SH-SY5Y (cell line): ENCODE results near the gene GPR87.

Source experiments
- GATA2 ChIP-seq: IDR thresholded peaks from 2 replicates; pipeline ENCODE4 v1.6.1; 2011; ENCODE audit warnings: mild to moderate bottlenecking, low read depth, low read length
- GATA3 ChIP-seq: IDR thresholded peaks from 2 replicates; pipeline ENCODE4 v1.6.1; 2011; ENCODE audit warnings: low read depth, mild to moderate bottlenecking, low read length, moderate library complexity

The GPR87 gene

DNA sequence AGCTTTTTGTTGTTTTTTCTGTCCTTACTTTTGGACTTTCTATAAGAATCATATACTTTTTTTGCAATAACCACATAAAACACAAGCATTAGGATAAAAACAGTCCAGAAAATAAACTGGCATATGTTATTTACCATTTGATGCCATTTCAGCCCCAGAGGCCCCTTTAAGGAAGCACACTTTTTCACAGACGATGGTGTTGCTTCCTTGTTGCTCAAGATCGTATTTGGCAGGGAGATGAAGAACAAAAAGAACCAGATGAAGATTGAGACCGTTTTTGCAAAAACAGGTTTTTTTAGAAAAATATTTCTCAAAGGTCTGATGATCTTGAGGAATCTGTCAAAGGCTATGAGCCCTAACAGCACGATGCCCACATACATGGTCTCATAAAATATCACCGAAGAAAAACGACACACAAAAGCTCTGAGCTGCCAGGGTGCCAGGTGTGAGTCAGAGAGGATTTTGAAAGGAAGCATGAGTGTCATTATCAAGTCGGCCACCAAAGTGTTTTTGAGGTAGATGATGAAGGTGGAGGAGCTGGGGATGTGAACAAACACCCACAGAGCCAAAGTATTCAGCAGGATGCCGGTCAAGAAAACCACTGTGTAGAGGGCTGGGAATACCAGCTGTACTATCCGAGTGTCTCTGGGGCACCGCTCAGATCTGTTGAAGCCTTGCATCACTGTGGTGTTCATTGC is 11.8 kb upstream of the GPR87 start:
- TF ChIP-seq GATA2 (no peak), GATA3 (no peak)

DNA sequence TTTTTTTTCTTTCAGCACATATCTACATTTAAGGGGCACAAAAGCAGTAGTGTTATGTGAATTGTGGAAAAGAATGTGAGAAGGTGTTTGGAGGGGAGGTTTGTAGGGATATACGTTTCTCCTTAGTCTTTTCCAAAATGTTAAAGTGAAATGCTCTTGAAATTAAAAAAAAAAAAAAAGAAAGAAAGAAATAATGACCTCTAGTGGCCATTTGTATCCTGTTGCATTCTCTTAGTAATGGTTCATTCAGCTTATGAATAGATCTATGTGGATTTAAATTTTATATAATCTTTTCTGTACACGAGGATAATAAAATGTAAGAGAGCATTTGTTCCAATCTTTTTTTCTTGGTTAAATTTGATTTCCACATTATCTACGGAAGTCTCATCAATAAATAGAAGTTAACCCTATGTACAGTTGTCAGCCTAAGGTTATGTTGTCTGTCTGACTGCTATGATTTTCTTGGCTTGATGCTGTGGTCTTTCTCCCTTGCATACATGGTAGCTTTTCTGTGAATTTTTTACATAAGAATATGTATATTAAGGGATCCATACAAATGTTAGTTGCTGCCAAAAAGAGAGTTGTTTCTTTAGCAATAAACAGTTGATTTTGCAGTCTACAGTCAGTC is 11.1 kb upstream of the GPR87 start:
- TF ChIP-seq GATA3 (no peak), GATA2 (no peak)

DNA sequence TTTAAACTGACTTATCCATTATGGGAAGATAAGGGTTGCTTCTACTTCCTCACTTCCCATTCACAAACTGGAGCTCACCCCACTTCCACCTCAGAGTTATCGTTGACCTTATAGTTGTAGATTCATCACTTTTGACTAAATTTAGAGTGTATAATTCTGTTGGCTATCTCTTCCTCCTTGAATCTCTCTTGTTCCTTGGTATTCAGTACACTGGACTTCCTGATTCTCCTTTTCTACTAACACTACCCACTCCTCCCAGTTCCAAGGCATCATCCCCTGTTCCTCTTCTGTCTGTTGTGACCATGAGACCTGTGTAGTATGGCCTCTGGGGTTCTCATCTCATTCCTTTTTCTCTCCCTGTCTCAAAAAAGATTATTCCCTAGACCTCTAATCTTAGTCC is 5.9 kb upstream of the GPR87 start:
- no peak for TF ChIP-seq GATA2
- TF ChIP-seq GATA3: no peak

DNA sequence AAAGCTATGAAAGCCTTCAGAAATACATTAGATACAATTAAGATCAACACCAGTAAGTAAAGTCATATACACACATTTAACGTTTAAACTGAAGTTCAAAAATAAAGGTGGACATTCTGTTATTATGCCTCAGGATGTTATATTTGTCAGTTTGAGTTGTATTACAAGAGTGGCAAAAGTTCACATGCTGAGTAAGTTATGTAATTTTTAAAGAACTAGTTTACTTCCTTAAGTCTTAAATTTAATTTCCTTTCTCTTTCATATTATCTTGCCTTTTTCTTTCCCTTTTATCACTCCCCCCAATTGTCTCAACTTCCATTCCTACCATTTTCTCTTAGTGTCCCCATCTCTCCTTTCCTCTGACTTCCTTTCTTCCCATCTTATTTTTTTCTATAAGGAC is 4.9 kb upstream of the GPR87 start:
- no peak for TF ChIP-seq GATA2
- TF ChIP-seq GATA3: no peak

DNA sequence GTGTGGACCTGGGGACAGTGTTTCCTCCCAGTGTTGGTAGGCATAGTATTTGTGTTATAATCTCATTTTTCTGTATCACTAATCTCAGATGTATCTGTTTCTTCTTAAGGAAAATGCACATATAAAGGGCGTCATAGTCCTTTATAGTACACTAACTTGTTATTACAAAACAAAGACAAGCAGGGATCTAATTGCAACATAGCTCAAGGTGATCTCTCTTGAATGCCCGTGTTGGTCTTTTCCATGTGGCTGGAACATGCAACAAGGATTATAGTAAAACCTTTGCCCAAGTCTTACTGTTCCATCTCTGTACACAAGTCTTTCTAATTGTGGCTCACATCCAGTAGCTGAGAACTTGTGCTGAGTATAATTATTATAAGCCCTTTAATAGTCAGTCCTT is 3.5 kb upstream of the GPR87 start:
- TF ChIP-seq GATA2 (no peak), GATA3 (no peak)

DNA sequence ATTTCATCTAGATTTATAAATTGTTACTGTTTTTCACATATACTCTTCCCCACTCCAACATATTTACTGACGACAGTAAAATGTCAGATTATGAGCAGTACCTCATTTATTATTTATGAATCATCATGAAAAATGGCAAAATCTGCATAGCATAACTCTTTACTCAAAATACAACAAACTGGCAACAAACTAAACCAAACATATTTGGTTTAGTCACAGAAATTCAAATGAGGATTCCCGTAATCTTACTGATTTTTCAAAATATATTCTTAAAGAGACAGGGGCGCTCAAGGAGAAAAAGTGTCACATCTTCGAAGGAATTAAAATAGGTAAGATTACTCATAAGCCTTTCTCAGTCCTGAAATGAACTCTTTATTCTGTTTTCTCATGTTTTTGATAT is 3.0 kb upstream of the GPR87 start:
- TF ChIP-seq GATA3: no peak
- no peak for TF ChIP-seq GATA2

DNA sequence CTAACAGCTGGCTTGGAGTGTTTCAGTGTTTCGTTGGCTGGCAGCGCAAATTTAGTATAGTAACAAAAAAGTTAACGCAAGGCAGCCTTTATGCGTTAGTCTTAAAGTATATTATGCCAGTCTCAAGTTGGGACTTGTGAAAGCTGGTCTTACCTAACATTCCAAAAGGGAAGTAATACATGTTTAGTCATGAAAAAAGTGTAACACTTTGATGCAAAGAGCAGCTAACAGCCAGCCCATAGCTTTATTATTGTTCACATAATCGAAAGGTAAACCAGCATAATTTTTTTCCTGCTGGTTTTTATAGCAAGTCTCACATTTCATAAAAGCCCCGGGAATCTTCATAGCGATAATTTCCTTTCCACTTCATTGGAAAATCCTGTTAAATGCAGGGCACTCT is 2.4 kb upstream of the GPR87 start:
- TF ChIP-seq GATA2 (no peak), GATA3 (no peak)

DNA sequence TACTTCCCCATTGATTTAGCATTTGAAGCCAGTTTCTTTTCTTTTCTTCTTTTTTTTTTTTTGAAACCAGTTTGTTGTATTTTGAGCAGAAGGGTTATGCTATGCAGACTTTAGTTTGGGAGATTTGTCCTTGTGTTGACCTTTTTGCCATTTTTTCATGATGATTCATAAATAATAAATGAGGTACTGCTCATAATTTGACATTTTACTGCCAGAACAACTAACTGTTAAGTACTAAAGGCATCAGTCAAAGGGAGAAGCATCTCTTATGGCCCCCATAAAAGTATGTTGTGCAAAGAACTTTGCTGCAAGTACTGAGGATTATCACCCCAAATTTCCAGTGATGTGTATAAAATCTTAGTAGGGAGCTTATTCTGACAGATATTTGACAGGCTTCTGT is 1.7 kb upstream of the GPR87 start:
- no peak for TF ChIP-seq GATA3
- no peak for TF ChIP-seq GATA2

DNA sequence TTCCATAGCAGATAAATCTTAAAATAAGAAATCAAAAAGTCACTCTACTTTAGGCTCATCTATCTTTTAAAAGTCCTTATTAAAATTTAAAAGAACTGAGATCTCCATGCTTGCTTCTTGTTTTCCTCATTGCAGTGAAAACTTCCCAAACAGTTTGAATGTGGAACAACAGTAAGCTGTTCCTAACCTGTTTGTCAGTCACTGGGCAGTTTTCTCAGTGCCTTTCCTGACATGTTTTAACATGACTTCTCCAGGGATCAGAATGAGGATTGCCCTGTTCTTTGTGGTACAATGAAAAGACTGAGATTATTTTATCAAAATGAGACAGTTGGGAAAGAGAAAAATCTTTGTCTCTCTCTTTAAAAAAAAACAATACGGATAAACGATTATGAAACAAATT is 774 bp downstream of the GPR87 start:
- no peak for TF ChIP-seq GATA2

DNA sequence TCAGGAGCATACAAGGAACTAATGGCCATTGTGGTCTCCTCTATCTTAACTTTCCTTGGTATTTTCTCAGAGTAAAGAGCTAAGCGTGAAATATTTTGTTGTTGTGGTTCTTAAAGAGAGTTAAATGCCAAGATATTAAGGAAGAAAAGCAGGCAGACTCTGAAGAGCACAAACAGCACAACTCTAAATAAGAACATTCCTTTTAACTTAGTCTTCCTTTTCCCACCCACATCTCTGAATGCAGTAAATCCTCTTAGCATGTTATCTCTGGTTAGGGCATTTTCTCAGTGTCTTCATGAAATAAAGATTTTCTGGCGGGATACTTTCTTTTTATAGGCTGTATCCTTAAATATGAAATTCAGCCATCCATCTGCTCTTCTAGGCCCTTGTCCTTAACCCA is 1.5 kb downstream of the GPR87 start:
- TF ChIP-seq GATA3 (no peak), GATA2 (no peak)

DNA sequence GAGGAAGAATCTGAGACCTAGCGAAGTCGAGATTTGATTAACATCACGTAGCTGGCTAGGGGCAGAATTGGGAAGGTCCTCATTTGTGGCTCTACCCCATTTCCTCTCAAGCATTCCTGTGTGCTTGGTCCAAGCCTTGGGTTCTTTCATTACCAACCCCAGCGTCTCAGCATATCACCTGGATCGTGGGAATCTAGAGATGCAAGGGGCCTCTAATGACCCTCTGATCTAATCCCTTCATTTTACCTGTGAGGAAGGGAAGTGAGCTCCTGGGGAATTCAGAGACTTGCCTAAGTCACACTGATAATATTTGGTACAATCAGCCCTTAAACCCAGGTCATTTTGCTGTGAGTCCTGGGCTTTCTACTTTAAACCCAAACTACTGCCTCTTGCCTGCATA is 2.0 kb downstream of the GPR87 start:
- TF ChIP-seq GATA3 (no peak), GATA2 (no peak)

DNA sequence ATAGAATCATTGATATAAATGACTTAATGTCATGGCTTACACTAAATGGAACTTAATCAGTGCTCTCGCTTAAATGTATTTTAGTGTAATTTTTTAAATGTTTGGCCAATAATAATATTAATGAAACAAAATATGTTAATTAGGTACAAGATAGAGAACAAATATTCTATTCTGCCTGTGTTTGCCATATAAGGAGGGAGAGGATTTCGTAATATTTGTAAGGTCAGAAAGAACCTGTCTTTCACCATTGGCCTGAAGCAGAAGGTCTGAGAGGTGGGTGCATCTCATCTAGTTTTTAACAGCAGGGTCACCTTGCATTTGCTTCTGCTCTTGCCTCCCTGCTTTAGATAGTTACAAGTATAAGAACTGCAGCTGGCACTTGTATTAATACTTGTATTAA is 2.5 kb downstream of the GPR87 start:
- TF ChIP-seq GATA3 (no peak), GATA2 (no peak)

DNA sequence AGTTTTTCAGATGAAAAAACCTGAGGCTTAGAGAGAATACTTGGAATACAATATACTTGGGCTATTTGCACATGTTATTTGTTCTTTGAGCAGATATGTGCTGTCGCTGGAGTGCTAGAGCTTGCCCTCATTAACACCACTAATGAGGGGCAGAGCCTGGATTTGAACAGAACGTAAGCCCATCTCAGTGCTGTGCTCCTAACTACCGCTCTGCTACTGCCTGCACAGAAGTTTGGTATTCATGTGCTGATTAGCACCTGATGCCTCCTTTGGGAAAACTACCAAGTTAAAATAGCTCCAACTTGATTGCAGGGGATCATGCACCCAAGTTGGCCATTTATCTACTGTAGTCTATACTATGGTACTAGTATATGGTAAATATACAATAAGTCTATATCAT is 3.6 kb downstream of the GPR87 start:
- TF ChIP-seq GATA3 (no peak), GATA2 (no peak)

DNA sequence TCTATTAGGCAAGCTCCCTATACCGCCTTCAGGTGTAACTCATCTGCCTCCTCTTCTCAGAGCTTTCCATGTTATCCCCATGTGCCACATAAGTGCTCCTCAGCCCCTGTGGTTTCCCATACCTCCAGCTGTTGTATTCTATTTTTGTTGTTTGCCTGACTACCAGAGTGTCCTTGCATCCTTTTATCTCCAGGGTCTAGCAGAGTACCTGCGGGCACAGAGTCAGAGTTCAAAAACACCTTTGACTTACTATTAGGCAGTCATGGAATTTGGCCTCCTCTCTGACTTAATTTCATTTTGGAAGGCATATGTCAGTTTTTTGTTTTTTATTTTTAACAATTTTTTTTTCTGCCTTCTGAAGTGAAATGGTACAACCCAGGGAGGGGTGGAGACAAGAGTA is 7.1 kb downstream of the GPR87 start:
- TF ChIP-seq GATA3 (no peak), GATA2 (no peak)

DNA sequence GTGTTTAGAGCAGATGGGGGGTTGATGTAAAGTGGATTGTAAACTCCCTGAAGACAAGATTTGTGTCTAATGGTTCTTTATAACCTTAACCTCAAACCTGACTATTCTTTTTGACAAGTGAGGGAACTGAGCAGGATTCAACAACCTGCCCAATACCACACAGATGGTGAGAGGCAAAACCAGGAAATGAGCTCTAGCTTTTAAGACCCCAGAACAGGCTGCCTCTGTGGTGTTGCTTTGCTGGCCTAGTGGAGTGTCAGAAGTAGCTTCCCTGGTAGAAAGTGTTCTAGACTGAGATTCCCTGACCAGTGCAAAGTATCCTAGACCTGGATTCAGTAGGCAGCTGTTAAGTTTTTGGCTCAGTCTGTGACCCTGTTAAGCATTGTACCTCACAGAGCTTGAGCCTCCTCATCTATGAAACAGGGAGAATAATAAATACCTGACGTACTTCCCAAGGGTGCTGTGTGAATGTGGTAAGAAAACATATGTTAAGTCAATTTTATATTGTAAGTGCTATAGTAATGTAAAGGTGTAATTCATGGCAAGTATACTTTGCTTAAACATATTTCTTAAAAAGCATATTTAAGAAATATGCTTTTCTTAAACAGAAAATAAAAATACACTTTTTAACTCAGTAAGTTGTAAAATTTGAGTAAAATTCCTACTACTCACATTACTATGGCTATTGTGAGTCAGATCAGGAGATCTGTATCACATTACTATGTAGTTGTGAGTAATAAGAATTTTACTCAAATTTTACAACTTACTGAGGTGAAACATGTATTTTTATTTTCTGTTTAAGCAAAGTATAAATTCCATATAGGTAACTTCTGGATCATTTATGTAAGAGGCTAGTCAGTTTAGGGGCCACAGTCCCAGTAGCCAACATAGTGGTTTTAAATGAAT is 8.8 kb downstream of the GPR87 start:
- TF ChIP-seq GATA3 (no peak), GATA2 (no peak)

DNA sequence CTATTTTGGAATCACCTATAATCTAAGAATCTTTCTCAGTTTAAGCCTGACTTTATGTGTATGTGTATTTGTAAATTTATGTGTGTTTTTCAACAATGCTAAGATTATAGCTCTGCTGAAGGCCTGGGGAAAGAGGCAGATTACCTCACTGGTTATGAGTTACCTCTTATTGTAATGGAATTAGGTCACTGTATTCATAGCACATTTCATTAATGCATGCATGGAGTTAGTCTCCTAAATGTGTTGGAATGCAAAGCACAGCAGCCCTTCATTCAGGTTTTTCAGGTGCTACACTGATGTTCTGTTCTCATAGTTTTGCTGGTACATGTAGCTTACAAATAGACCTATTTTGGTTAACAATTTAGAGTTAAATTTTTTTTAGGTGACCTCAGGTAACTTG is 9.5 kb downstream of the GPR87 start:
- TF ChIP-seq GATA3 (no peak), GATA2 (no peak)
